Ovary (tissue), 9 donors: ENCODE data around the gene GPR107. TPM values are rescaled to one million over a fixed set of nuclear protein-coding genes. Genes with fewer than 3 reads are reported as not detected.

Source experiments
- DNase-seq, 5 donors: peaks; one replicate each; pipeline ENCODE4 v3.0.0-alpha.2; 2019 to 2020
- H3K27ac ChIP-seq, 2 donors: fragments of 200-600 bp; one replicate each; pipeline versions ENCODE4 v1.5.1 to v1.8.0; 2019 to 2022
- H3K27me3 ChIP-seq: fragments of 200-600 bp; one replicate; pipeline ENCODE4 v1.8.0; 2022
- H3K36me3 ChIP-seq: fragments of 200-600 bp; sonication (generic); one replicate; pipeline ENCODE4 v1.5.1; 2019
- H3K4me1 ChIP-seq: one replicate; pipeline ENCODE4 v1.8.1; 2013; ENCODE audit warnings: mild to moderate bottlenecking, moderate library complexity; ENCODE audit not compliant: insufficient read depth
- H3K4me3 ChIP-seq: fragments of 200-600 bp; sonication (generic); one replicate; pipeline ENCODE4 v1.5.1; 2017
- H3K9me3 ChIP-seq, 2 donors: fragments of 200-600 bp in 1 of 2; sonication (generic) in 1 of 2; one replicate each; pipeline versions ENCODE4 v1.5.1 to v1.8.1; 2013 to 2019; ENCODE audit warnings: mild to moderate bottlenecking in 1 of 2, moderate library complexity in 1 of 2
- EP300 ChIP-seq: sonication (generic); formaldehyde crosslinking; IDR thresholded peaks from one replicate; pipeline ENCODE4 v1.6.1; 2017; ENCODE audit warnings: antibody characterized with exemption
- POLR2A ChIP-seq: fragments of 450-650 bp; IDR thresholded peaks from one replicate; pipeline ENCODE4 v1.6.1; 2017; ENCODE audit warnings: antibody characterized with exemption, mild to moderate bottlenecking, moderate library complexity
- WGBS, 3 donors: extraction: QIAGEN DNeasy Blood & Tissue Kit in 1 of 3; methylation state at CpG; one replicate each; pipeline versions ENCODE4 v1.1.5 to v1.1.7; 2013 to 2017; 5-methylcytosine and 5-hydroxymethylcytosine counted together
- intact Hi-C, 4 donors: fragments of 100-400 bp; cut with DNase I; formaldehyde crosslinking; loops; one replicate each; pipeline versions ENCODE4 v1.11.0 to v1.15.1; 2022 to 2023
- polyA plus RNA-seq, 2 donors: library from polyadenylated mRNA; stranded (reverse); fragments of 200-250 nt in 1 of 2; fragments of 350-450 nt in 1 of 2; fragmentation: Illumina TruSeq in 1 of 2; extraction: RNeasy Lipid Tissue Mini Kit (QIAGEN cat#74804) in 1 of 2; gene quantifications; one replicate each; pipeline ENCODE4 v1.2.3, GENCODE V29; 2013 to 2014
- total RNA-seq, 7 donors: library from RNA; depleted of rRNA in 2 of 7; stranded (reverse); fragments of >200 nt in 2 of 7; fragmentation: NEBNext Ultra II Directional in 3 of 7; extraction: Animal tissue kit (Norgen Biotek cat#: 25700) in 3 of 7; gene quantifications; one replicate each; pipeline versions ENCODE4 v1.1.0 to v1.2.4, GENCODE V29; 2016 to 2023
- TF ChIP-seq, protein P1 (sequence below), 3 donors: fragments of 450-650 bp in 2 of 3; fragments of 200-600 bp in 1 of 3; IDR thresholded peaks; one replicate each; pipeline versions ENCODE4 v1.5.1 to v1.8.0; 2016 to 2022; ENCODE audit warnings: antibody characterized with exemption in 3 of 3, mild to moderate bottlenecking in 1 of 3
- donor health status: DM: no; HTN: no; CAD: no; lungs with moderate emphysema.
- donor health status: DM: no; HTN: no; CAD: no.
- donor health status: Bipolar disorder and iron deficiency.
- donor health status: DM: yes; HTN: yes; CAD: no.
- donor health status: DM: no; HTN: no; CAD: no.
- donor health status: DM: yes; HTN: yes; CAD: no.

Gene GPR107
- total and polyA plus RNA-seq, 9 donors, result 11.6 to 44.0 (median 28.3) TPM

DNA sequence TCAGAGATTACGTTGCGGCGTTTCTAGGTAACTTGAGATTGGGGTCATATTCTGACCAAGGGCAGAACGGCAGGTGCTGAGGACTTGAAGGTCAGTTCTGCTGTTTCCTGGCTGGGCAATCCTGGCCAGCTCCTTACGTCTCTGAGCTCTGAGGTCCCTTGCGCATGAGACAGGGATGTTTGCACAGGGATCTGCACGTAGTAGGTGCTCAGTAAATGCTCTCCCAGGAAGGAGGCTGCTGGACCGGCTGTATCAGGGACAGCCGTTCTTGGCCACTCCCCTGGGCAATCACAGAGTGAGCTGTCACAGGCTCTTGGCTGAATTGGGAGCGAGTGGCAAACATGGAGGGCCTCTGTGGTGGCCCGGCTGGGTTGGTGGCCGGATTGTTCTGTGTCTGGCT is 126.8 kb downstream of the GPR107 start:
- Histone ChIP-seq H3K36me3 (no peaks in the 10 kb centered on the region), H3K27me3 (no peaks in the 10 kb centered on the region), H3K27ac (no peak overlapping the region), H3K4me3 (no peak overlapping the region), H3K9me3 (no peaks in the 10 kb centered on the region), H3K4me1 (peaks cover 9% of the 10 kb centered on the region)
- intact Hi-C loops, result no loop called here
- no peak for DNase-seq
- 85 to 91% (median 90%) methylated on average over 12 of the region's 12 CpGs for WGBS, 3 donors
- TF ChIP-seq, protein P1, sequence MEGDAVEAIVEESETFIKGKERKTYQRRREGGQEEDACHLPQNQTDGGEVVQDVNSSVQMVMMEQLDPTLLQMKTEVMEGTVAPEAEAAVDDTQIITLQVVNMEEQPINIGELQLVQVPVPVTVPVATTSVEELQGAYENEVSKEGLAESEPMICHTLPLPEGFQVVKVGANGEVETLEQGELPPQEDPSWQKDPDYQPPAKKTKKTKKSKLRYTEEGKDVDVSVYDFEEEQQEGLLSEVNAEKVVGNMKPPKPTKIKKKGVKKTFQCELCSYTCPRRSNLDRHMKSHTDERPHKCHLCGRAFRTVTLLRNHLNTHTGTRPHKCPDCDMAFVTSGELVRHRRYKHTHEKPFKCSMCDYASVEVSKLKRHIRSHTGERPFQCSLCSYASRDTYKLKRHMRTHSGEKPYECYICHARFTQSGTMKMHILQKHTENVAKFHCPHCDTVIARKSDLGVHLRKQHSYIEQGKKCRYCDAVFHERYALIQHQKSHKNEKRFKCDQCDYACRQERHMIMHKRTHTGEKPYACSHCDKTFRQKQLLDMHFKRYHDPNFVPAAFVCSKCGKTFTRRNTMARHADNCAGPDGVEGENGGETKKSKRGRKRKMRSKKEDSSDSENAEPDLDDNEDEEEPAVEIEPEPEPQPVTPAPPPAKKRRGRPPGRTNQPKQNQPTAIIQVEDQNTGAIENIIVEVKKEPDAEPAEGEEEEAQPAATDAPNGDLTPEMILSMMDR (IDR thresholded peaks at IDR 0.05), result no peak
- TF ChIP-seq EP300, result no peak

DNA sequence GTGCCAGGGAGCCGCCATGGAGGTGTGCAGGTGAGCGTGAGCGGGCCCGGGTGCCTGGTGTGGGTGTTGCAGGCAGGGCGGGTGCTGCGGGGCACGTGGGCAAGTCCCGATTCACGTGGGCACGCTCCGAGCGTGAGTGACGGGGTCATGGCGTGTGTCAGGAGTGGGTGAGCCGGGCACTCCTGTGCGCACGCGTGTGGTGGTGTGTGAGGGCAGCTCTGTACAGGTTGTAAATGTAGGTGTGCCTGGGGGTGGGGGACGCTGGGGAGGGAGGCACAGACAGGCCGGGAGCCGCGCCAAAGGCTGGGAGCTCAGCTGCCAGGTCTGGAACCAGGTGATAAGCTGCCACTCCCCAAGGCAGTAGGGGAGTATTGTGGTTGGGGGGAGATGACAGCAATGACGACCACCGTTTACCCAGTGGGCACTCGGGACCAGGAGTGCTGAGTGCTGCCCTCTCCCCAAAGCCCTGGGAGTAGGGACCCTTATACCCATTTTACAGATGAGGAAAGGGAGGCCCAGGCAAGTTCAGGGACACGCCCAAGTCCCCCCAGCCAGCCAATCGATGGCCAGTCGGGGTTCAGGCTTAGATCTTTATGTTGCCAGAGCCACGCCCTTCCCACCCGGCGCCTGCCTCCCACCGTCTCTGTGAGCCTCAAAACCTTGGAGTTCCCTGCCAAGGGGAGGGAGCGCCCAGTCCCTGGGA is 128.1 kb downstream of the GPR107 start:
- Histone ChIP-seq H3K36me3 (no peaks in the 10 kb centered on the region), H3K4me3 (no peak overlapping the region), H3K4me1 (peaks cover 21% of the 10 kb centered on the region), H3K27ac (no peak overlapping the region), H3K9me3 (no peaks in the 10 kb centered on the region), H3K27me3 (no peaks in the 10 kb centered on the region)
- intact Hi-C loops, result no loop called here
- DNase-seq, result no peak
- TF ChIP-seq, protein P1 (IDR thresholded peaks at IDR 0.05), result no peak
- TF ChIP-seq POLR2A, result no peak
- no peak for TF ChIP-seq EP300
- 87 to 93% (median 91%) methylated on average over 33 of the region's 33 CpGs for WGBS, 3 donors

DNA sequence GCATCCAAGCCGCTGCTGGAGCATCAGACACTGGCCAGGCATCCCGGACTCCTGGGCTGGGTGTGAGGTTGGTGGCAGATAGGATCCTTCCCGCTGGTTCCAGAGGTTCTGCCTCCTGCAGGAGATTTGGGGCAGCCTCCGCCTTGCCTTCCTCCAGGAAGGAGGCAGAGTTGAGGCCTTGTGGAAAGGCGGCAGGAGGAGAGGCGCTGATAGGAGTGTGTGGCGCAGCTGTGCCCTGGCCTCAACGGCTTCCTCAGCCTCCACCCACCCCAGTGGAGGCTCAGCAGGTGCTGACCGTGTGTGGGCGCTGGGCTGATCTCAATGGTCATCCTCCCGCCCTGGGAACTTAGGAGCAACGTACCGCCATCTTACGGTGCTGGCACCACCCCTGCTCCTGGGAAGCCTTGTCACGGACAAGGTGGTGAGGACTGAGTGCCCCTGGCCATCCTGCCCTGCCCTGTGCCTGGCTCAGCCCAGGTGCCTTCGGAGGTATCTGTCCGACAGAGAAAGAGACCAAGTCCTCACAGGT is 128.7 kb downstream of the GPR107 start:
- intact Hi-C loops, result no loop called here
- WGBS, 3 donors, result 87 to 92% (median 91%) methylated on average over 13 to 17 of the region's 17 CpGs

DNA sequence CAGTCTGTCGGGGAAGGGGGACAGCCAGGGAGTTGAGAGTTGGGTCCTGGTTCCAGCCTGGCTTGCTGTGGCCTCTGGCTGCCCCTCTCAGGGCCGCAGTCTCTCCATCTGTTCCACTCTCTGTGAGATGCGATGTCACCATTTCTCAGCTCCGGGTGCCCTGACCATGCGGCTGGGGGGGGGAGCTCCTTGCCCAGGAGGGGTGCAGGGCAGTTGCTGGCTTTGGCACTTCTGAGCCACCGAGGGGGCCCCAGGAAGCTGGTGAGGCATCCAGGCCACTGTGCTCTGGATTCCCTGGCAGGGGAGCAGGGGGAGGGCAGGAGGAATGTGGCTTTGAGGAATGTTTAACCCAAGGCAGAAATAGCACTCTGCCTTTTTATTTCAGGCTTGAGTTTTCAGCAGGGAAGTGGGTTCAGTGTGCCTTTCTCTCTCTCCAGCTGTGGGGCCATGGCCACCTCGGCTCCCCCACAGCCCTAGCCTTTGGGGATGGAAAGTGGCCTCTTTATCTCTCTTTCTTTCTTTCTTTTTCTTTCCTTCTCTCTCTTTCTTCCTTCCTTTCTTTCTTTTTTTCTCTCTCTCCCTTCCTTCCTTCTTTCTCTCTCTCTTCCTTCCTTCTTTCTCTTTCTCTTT is 129.5 kb downstream of the GPR107 start:
- intact Hi-C loops, result no loop called here
- 18 to 25% (median 21%) methylated on average over 7 of the region's 7 CpGs for WGBS, 3 donors
- Histone ChIP-seq H3K27ac (peak overlapping the region; percentile 57 to 64), H3K4me3 (no peak overlapping the region), H3K36me3 (no peaks in the 10 kb centered on the region), H3K27me3 (no peaks in the 10 kb centered on the region), H3K9me3 (no peaks in the 10 kb centered on the region), H3K4me1 (peaks cover 27% of the 10 kb centered on the region)
- DNase-seq, result peak in 1 of 5 donors; percentile 54
- TF ChIP-seq POLR2A (no peak), EP300 (no peak)
- TF ChIP-seq, protein P1 (IDR thresholded peaks at IDR 0.05), result no peak

More for the DNA sequence above, 128.7 kb downstream of the GPR107 start:
- Histone ChIP-seq H3K27ac (no peak overlapping the region), H3K36me3 (no peaks in the 10 kb centered on the region), H3K9me3 (no peaks in the 10 kb centered on the region), H3K4me1 (peaks cover 27% of the 10 kb centered on the region), H3K4me3 (no peak overlapping the region), H3K27me3 (no peaks in the 10 kb centered on the region)
- TF ChIP-seq EP300 (no peak), POLR2A (no peak)
- TF ChIP-seq, protein P1 (IDR thresholded peaks at IDR 0.05), result no peak
- no peak for DNase-seq
